Measurements from ENCODE around the gene ZNF597. TPM values are rescaled to one million over a fixed set of nuclear protein-coding genes. Genes with fewer than 3 reads are reported as not detected.
"Not testable (repeated sequence)": the region's sequence is repeated elsewhere in the genome, so short reads cannot be mapped to it uniquely, and the experiment has no call there.

The ZNF597 gene
- total and polyA plus RNA-seq, 7 donors: 0.63 to 1.7 (median 1.1) TPM

GRCh38 chr16:3474136-3474779 is 31.0 kb upstream of the ZNF597 start:
- ATAC-seq: peak in 3 of 4 donors; percentile 22 to 56 (median 34)
- TF ChIP-seq CTCF (IDR thresholded peaks at IDR 0.05): no peak
- peak in 1 of 2 donors; percentile 22 for DNase-seq
- Histone ChIP-seq H3K4me1 (peaks cover 30% of the 10 kb centered on the region), H3K27me3 (ENCODE audit: insufficient read depth in 3 of 3, low read length in 2 of 3) (no peaks in the 10 kb centered on the region), H3K27ac (no peak overlapping the region), H3K4me3 (no peak overlapping the region), H3K36me3 (ENCODE audit: insufficient read depth in 1 of 2, low read depth in 1 of 2) (peaks cover 0 to 4% of the 10 kb centered on the region in 2 donors), H3K9me3 (no peaks in the 10 kb centered on the region)
- intact Hi-C loops (cut with DNase I): no loop called here
- 61 to 74% (median 68%) methylated on average over 16 of the region's 16 CpGs for WGBS, 3 donors

DNA sequence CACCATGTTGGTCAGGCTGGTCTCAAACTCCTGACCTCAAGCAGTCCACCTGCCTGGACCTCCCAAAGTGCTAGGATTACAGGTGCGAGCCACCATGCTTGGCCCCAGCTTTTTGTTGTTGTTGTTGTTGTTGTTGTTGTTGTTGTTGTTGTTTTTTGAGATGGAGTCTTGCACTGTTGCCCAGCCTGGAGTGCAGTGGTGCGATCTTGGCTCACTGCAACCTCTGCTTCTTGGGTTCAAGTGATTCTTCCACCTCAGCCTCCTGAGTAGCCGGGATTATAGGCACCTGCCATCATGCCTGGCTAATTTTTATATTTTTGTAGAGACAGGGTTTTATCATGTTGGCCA is 30.3 kb upstream of the ZNF597 start:
- 81 to 85% (median 83%) methylated on average over 3 of the region's 3 CpGs for WGBS, 3 donors
- H3K4me3 ChIP-seq; DNase-seq; intact Hi-C loops (cut with DNase I); H3K36me3 ChIP-seq (ENCODE audit: insufficient read depth in 1 of 2, low read depth in 1 of 2); H3K27ac ChIP-seq; H3K27me3 ChIP-seq (ENCODE audit: insufficient read depth in 3 of 3, low read length in 2 of 3); ATAC-seq; H3K9me3 ChIP-seq: not testable (repeated sequence)
- peaks cover 33% of the 10 kb centered on the region for H3K4me1 ChIP-seq

- WGBS, 3 donors: 80 to 89% (median 81%) methylated on average over 10 of the region's 10 CpGs
- H3K4me3 ChIP-seq: no peak overlapping the region
- intact Hi-C loops (cut with DNase I): no loop called here
- no peak for TF ChIP-seq CTCF (IDR thresholded peaks at IDR 0.05)
- H3K36me3 ChIP-seq (ENCODE audit: insufficient read depth in 1 of 2, low read depth in 1 of 2): no peaks in the 10 kb centered on the region
- no peaks in the 10 kb centered on the region for H3K9me3 ChIP-seq
- no peaks in the 10 kb centered on the region for H3K27me3 ChIP-seq (ENCODE audit: insufficient read depth in 3 of 3, low read length in 2 of 3)
- H3K4me1 ChIP-seq: peaks cover 37% of the 10 kb centered on the region
- ATAC-seq (no peak), DNase-seq (no peak)
- no peak overlapping the region for H3K27ac ChIP-seq
Measured at GRCh38 chr16:3472878-3473595, 29.7 kb upstream of the ZNF597 start.

DNA sequence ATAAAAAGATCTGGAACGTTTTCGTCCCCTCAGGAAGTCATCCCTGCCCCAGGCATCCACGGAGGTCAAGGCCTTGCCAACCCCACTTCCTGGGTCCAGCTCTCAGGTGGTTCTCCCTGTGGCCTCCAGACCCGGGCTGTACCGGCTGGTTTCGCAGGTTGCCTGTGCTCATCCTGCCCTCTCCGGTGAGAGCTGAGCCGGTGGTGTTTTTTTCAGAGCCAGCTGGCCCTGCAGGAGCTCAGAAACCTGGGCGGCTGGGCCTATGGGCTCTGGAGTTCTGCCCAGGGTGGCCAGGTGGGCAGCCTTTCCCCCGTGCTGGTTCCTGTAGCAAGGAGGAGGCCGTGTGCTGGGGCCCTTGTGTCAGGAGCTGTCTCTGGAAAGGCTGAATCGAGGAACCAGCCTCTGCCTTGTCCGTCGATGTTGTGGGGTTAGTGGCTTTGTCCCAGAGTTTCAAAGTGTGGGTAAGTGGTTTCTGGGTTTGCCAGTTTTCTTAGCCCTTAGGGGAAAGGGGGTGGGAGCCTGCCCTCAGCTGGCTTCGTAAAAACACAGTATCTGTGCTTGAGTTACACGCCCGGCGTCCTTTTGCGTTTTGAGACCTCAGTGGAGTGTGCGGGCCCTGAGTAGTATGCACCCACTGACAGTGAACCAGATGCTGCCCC is 28.3 kb upstream of the ZNF597 start:
- Histone ChIP-seq H3K36me3 (ENCODE audit: insufficient read depth in 1 of 2, low read depth in 1 of 2) (no peaks in the 10 kb centered on the region), H3K27ac (no peak overlapping the region), H3K4me3 (no peak overlapping the region), H3K9me3 (no peaks in the 10 kb centered on the region), H3K4me1 (peaks cover 50% of the 10 kb centered on the region), H3K27me3 (ENCODE audit: insufficient read depth in 3 of 3, low read length in 2 of 3) (no peaks in the 10 kb centered on the region)
- WGBS, 3 donors: 76 to 88% (median 87%) methylated on average over 20 of the region's 20 CpGs
- TF ChIP-seq CTCF (IDR thresholded peaks at IDR 0.05): no peak
- peak in 1 of 2 donors; percentile 38 for DNase-seq
- intact Hi-C loops (cut with DNase I): no loop called here
- ATAC-seq: no peak

DNA sequence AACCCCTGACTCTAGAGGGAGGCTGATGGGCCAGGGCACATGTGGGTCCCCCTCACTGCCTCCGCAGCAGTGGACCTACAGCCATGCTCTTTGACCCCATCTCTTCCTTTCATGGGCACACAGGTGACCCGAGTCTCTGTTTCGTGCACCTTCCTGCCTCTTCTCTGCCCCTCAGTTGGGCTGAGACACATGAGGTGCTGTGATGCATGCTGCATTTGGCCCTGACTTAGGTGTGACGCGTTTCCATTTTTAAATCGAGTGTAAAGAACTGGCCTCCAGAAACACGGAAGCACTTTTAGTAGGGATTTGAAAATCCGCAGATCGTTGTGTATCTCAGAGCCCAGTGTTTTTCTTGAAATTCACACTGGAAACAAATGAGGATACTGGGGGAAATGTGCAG is 27.4 kb upstream of the ZNF597 start:
- H3K27me3 ChIP-seq (ENCODE audit: insufficient read depth in 3 of 3, low read length in 2 of 3): no peaks in the 10 kb centered on the region
- peak in 2 of 4 donors; percentile 33 to 65 for ATAC-seq
- H3K36me3 ChIP-seq (ENCODE audit: insufficient read depth in 1 of 2, low read depth in 1 of 2): peaks cover 0 to 6% of the 10 kb centered on the region in 2 donors
- peaks cover 47% of the 10 kb centered on the region for H3K4me1 ChIP-seq
- DNase-seq: peak in 1 of 2 donors; percentile 17
- intact Hi-C loops (cut with DNase I): no loop called here
- no peak overlapping the region for H3K4me3 ChIP-seq
- no peak overlapping the region for H3K27ac ChIP-seq
- H3K9me3 ChIP-seq: no peaks in the 10 kb centered on the region
- no peak for TF ChIP-seq CTCF (IDR thresholded peaks at IDR 0.05)
- 74 to 81% (median 81%) methylated on average over 9 of the region's 9 CpGs for WGBS, 3 donors
